ENCODE measurements around the gene QSOX1. TPM values are rescaled to one million over a fixed set of nuclear protein-coding genes. Genes with fewer than 3 reads are reported as not detected.
A peak's percentile ranks its signal among the peaks of the same experiment; 100 is the strongest.

QSOX1 gene
- total and polyA plus RNA-seq, 9 of the 15 experiments (the other 6 are each of a cell fraction or from before 2014, with no cell fraction given): 4.0 to 53.1 (median 15.0) TPM

DNA sequence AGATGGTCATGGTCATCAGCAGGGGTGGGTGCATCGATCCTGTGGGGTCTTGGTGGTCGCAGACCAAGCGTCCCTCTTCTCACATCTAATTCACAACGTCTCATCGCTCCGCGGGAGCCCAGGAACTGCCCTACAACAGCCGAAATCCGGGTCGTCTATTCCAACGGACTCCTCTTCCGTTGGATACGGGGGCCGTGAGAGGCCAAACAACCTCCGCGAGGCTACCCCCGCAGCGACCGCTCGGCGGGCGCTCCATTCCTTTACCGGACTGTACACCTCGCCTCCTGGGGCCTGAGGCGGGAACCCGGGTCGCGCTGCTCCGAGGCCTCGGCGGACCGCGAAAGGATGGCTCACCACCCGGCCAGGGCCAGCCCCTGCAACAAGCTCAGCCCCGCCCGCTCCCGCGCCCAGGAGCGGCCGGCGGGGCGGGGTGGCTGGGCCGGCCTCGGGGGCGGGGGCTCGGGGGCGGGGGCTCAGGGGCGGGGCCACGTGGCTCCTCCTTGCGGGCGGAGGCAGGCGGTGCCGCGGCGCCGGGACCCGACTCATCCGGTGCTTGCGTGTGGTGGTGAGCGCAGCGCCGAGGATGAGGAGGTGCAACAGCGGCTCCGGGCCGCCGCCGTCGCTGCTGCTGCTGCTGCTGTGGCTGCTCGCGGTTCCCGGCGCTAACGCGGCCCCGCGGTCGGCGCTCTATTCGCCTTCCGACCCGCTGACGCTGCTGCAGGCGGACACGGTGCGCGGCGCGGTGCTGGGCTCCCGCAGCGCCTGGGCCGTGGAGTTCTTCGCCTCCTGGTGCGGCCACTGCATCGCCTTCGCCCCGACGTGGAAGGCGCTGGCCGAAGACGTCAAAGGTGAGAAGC lies at the start of gene QSOX1 (continued):
- TF ChIP-seq ILF3 (IDR thresholded peaks at IDR 0.05; ENCODE audit: borderline replicate concordance) (no peak), U2AF1 (optimal IDR thresholded peaks at IDR 0.05; ENCODE audit: low read depth, low read length) (peak; percentile 67), KDM4B (IDR thresholded peaks at IDR 0.05; ENCODE audit: borderline replicate concordance in 2 of 2, low read depth in 1 of 2) (0 out of 4 replicates have a peak, but pooled peaks of 1 of the 2 experiments have one; percentile 33), MAZ (CRISPR knock-in tag; conservative IDR thresholded peaks at IDR 0.05 in 1 of 2, IDR thresholded peaks at IDR 0.05 in 1 of 2) (peak; percentile 99), ZC3H4 (CRISPR knock-in tag; IDR thresholded peaks at IDR 0.05; ENCODE audit: borderline replicate concordance) (no peak), ZNF830 (CRISPR knock-in tag; IDR thresholded peaks at IDR 0.05) (no peak), HNRNPLL (IDR thresholded peaks at IDR 0.05; ENCODE audit: low read depth, low read length, poor library complexity, severe bottlenecking) (peak; percentile 88), MAFG (tag; conservative IDR thresholded peaks at IDR 0.05) (no peak), SIN3B (IDR thresholded peaks at IDR 0.05; ENCODE audit: low read depth) (peak; percentile 50; the same call in 1 of the 2 replicates), MCM7 (IDR thresholded peaks at IDR 0.05) (no peak), HOXB6 (CRISPR knock-in tag; IDR thresholded peaks at IDR 0.05; ENCODE audit: borderline replicate concordance) (no peak), MECOM (CRISPR knock-in tag; IDR thresholded peaks at IDR 0.05) (no peak), ZFP1 (CRISPR knock-in tag; IDR thresholded peaks at IDR 0.05) (no peak), ETV1 (tag; conservative IDR thresholded peaks at IDR 0.05; ENCODE audit: low read depth) (peak; percentile 39; the same call in 1 of the 2 replicates), RBM14 (IDR thresholded peaks at IDR 0.05; ENCODE audit: borderline replicate concordance, insufficient read depth, low read depth, low read length) (no peak), NR1H2 (CRISPR knock-in tag; IDR thresholded peaks at IDR 0.05) (0 out of 2 replicates have a peak, but pooled peaks have one; percentile 30), NBN (IDR thresholded peaks at IDR 0.05; ENCODE audit: low read depth) (peak; percentile 56; the same call in 1 of the 2 replicates)
- TF ChIP-seq, protein P1, sequence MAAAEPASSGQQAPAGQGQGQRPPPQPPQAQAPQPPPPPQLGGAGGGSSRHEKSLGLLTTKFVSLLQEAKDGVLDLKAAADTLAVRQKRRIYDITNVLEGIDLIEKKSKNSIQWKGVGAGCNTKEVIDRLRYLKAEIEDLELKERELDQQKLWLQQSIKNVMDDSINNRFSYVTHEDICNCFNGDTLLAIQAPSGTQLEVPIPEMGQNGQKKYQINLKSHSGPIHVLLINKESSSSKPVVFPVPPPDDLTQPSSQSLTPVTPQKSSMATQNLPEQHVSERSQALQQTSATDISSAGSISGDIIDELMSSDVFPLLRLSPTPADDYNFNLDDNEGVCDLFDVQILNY (CRISPR knock-in tag; IDR thresholded peaks at IDR 0.05): peak; percentile 88; the same call in 1 of the 2 replicates
- TF ChIP-seq, protein P2, sequence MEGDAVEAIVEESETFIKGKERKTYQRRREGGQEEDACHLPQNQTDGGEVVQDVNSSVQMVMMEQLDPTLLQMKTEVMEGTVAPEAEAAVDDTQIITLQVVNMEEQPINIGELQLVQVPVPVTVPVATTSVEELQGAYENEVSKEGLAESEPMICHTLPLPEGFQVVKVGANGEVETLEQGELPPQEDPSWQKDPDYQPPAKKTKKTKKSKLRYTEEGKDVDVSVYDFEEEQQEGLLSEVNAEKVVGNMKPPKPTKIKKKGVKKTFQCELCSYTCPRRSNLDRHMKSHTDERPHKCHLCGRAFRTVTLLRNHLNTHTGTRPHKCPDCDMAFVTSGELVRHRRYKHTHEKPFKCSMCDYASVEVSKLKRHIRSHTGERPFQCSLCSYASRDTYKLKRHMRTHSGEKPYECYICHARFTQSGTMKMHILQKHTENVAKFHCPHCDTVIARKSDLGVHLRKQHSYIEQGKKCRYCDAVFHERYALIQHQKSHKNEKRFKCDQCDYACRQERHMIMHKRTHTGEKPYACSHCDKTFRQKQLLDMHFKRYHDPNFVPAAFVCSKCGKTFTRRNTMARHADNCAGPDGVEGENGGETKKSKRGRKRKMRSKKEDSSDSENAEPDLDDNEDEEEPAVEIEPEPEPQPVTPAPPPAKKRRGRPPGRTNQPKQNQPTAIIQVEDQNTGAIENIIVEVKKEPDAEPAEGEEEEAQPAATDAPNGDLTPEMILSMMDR (IDR thresholded peaks at IDR 0.05 in 2 of 3, conservative IDR thresholded peaks at IDR 0.05 in 1 of 3; ENCODE audit: insufficient read depth in 2 of 3, low read depth in 1 of 3, low read length in 3 of 3): peak in 2 of 3 experiments; percentile 10 to 48; a peak in 1 of 6 replicates
- TF ChIP-seq, protein P3, sequence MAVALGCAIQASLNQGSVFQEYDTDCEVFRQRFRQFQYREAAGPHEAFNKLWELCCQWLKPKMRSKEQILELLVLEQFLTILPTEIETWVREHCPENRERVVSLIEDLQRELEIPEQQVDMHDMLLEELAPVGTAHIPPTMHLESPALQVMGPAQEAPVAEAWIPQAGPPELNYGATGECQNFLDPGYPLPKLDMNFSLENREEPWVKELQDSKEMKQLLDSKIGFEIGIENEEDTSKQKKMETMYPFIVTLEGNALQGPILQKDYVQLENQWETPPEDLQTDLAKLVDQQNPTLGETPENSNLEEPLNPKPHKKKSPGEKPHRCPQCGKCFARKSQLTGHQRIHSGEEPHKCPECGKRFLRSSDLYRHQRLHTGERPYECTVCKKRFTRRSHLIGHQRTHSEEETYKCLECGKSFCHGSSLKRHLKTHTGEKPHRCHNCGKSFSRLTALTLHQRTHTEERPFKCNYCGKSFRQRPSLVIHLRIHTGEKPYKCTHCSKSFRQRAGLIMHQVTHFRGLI (CRISPR knock-in tag; IDR thresholded peaks at IDR 0.05): no peak
- TF ChIP-seq, protein P4, sequence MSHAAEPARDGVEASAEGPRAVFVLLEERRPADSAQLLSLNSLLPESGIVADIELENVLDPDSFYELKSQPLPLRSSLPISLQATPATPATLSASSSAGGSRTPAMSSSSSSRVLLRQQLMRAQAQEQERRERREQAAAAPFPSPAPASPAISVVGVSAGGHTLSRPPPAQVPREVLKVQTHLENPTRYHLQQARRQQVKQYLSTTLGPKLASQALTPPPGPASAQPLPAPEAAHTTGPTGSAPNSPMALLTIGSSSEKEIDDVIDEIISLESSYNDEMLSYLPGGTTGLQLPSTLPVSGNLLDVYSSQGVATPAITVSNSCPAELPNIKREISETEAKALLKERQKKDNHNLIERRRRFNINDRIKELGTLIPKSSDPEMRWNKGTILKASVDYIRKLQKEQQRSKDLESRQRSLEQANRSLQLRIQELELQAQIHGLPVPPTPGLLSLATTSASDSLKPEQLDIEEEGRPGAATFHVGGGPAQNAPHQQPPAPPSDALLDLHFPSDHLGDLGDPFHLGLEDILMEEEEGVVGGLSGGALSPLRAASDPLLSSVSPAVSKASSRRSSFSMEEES (CRISPR knock-in tag; IDR thresholded peaks at IDR 0.05): no peak

Data from K562 (cell line).